GM21825 (cell line): Measurements from ENCODE around the gene USH1C.

ENCODE experiments used
- ATAC-seq: cut with Tn5 transposase; IDR thresholded peaks from one replicate; pipeline ENCODE4 v1.9.1; 2021; ENCODE audit warnings: mild to moderate bottlenecking, moderate library complexity; ENCODE audit not compliant: unreplicated experiment

The USH1C gene

DNA sequence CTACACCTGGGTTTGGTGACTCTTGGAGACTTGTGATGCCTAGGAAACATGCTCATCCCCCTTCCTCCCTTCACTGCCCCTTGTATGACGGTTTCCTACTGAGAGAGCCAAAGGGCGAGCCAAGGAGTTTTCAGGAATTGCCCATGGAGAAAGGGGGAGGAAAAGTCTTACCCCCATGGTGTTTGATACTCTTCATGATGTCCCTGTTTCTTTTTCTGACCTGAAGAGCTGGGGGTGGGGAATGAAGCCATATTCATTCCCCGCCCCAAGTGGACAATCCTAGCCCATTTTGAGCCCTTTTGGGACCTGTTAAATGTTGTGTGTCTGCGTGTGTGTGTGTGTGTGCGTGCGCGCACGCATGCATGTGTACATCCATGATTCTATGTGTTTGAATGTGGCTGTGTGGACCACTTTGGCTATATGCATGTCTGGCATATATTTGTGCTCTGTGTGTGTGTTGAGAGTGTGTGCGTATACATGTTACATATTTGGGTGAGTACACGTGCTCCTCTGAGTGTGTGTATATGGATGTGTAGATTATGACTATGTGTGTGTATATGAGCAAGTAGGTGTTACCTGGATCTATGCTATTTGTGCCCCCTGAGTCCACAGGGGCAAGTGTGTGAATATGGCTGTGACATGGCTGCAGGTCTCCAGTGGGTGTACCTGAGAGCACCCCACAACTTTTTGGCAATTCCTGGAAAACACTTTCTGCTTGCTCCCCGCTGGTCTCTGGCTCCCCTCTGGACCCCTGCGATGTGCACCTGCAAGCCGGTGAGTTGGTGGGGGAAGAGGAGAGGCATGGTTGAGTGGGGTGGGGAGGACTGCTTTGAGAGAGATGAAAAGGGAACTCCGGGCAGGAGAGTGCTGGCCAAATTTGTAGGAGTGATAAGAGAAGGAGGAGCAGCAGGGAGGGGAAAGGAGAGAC lies 27.5 kb upstream of the USH1C start:
- ATAC-seq: no peak

DNA sequence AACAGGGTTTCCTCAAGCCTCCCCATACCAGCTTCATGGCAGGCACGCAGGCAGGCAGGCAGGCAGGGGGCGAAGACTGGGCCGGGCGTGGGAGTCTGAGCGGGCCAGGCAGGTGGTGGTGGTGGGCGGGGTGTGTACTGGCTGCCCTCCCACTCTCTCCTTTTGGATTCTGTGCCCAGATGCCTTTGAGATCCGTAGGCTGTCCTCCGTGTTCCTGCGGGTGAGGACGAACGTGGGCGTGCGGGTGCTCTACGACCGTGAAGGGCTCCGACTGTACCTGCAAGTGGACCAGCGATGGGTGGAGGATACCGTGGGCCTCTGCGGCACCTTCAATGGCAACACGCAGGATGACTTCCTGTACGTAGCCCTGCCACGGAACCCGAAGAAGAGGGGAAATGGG lies 25.8 kb upstream of the USH1C start:
- no peak for ATAC-seq

DNA sequence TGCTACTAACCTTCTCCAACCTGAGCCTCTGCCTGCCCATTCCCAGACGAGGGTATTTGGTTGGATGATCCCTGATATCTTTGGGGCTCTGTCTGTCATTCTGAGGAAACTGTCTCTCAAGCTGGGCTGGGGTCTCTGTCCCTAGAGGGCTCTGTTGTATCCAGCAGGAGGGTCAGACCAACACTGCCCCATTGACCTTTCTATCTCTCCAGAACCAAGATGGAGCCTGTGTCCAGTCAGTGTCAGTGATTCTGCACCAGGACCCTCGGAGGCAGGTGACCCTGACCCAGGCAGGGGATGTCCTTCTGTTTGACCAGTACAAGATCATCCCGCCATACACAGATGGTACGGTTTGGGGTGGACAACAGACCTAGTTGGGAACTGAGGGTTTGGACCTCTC lies 24.7 kb upstream of the USH1C start:
- ATAC-seq: no peak

DNA sequence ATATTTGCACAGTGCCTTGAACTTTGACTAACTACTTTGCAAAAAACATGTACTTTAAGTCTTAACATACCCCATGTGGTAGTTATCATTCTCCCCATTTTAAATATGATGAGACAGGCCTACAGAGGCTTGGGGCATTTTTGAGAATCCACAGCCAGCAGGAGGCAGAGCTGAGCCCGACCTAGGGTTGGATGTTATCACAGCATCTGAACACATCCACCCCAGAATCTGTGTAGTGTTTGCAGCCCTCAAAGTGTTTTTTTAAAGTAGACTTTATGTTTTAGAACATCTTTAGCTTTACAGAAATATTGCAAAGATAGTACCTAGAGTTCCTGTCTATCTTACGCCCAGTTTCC lies 20.4 kb upstream of the USH1C start:
- no peak for ATAC-seq

- no peak for ATAC-seq
Observed at GRCh38 chr11:17563961-17564686, 19.9 kb upstream of the USH1C start.

GRCh38 chr11:17563231-17563646 lies 19.0 kb upstream of the USH1C start:
- no peak for ATAC-seq

- no peak for ATAC-seq
Observed at GRCh38 chr11:17561526-17561925, 17.3 kb upstream of the USH1C start.

DNA sequence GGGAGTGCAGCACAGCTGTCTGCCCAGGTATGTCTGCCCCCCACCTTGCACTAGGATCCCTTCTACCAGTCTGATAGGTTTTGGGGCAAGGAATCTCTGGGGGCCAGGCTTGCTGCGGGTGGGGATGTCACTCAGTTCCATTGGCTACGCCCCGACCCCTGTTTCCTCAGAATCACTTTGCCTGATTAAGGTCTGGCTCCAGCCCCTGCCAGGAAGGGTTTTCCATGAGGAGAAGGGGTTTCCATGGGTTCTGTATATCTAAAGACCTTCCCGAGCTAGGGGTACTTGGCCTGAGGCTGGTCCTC lies 16.8 kb upstream of the USH1C start:
- no peak for ATAC-seq

DNA sequence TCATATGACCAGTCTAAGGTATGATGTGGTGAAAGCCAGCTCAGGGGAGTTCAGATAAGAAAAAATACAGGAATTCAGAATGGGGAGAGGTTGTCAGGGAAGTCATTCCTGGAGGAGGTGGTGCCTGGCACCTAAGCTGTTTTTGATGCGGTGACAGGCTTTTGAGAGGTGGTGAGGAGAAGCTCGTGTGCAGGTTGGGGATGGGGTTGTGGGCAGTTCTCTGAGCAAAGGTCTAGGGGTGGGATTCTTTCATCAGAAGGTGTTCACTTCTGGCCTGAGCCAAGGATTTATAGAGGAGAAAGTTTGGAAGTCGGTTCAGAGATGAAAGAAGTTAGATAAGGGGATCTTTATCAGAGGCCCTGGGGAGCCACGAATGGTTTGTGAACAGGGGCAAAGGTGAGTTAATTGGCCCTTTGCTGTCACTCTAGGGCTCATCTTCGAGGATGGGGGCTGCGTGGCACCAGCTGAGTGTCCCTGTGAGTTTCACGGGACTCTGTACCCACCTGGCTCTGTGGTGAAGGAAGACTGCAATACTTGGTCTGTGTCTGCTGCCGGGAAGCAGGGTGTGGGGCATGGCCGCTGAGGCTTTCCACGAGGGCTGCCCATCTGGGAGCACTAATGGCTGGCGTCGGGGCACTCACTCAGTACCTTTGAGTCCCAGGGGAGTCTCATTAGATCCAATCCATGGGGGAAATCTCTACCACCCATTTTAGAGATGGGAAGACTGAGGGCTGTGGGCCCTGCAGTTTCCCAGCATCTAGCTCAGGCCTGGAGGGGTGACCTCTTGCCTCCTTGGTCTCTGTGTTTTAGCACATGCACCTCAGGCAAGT lies 16.3 kb upstream of the USH1C start:
- no peak for ATAC-seq

- no peak for ATAC-seq
Observed at GRCh38 chr11:17559341-17560087, 15.3 kb upstream of the USH1C start.

DNA sequence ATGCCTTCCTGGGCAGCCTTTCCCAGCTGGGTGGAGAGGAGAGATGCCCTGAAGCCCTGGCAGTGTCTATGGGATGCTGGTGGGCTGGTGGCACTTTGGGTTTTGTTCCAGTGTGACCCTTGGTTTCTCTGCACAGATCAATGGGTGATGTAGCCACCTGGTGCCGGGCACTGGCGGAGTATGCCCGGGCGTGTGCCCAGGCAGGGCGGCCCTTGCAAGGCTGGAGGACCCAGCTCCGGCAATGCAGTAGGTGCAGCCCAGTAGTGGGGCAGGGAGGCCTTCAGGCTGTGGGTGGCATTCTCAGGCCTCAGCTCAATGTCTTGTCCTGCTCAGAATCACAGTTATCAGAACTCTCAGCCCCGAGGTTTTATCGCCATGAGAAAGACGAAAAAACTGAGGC lies 14.7 kb upstream of the USH1C start:
- ATAC-seq: no peak

DNA sequence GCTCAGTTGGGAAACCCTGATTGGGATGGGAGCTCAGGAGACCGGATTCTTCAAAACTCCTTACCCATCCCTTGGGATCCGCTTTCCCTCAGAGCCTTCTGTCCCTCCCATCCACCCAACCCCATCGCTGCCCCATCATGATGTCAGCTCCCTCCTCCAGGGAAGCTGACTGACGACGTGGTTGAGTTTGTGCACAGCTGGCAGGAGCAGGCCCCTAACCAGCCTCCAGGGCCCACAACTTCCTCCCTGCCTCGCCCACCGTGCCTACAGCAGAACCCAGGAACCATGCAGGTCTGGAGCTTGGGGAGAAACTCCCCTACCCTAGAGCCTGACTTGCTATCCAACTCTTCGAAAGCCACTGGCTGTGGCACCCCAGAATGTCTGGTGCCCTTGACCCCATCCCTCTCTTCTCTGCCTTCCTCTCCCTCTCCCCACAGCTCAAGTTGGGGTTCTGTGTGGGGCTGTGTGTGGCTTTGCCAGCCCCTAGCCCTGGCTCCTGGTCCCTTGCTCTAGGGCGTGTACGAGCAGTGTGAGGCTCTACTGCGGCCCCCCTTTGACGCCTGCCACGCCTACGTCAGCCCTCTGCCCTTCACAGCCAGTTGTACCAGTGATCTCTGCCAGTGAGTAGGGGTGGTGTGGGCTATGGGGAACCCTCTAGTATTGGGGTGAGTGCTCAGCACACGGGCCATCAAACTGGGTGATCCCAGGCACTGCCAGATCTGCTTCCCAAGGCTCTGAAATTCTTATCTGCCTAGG lies 14.0 kb upstream of the USH1C start:
- ATAC-seq: no peak

DNA sequence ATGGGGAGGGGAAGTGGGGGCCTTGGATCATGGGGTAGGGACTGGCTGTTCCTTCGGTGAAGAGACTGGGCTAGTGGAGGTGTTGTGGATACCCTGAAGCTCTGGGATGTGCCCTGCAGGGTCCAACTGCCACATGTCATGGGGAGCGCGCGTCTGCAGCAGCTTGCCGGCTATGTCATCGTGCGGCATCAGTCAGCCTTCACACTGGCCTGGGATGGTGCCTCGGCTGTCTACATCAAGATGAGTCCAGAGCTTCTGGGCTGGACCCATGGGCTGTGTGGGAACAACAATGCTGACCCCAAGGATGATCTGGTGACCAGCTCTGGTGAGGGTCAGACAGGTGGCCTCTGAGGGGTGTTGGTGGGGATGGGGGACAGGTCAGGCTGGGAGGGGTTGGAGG lies 12.8 kb upstream of the USH1C start:
- no peak for ATAC-seq

DNA sequence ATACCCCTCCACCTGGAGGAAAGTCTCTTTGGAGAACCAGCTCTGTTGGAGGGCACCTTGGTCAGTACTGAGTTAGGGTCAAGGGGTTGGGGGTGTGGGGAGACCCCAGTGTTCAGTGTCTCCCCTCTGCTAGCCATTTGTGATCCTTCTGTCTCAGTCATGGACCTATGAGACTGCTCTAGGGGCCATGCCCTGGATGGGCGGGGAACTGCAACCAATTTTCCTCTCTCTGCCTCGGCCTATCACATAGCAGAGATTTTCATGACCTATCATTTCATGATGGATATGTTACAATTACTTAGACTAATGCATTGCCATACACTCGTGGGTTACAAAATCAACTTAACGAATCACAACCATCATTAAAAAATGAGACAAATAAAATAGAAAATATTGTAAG lies 10.3 kb upstream of the USH1C start:
- ATAC-seq: no peak

DNA sequence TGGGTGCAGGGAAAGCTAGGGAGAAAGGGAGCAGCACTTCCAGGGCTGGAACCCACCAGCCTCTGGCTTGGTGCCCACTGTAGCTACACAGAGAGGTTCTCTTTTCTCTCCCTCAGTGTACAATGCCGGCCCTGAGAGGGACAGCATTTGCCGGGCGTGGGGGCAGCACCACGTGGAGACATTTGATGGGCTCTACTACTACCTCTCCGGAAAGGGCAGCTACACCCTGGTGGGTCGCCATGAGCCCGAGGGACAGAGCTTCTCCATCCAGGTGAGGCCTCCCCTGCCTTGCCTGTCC lies 9.0 kb upstream of the USH1C start:
- no peak for ATAC-seq

DNA sequence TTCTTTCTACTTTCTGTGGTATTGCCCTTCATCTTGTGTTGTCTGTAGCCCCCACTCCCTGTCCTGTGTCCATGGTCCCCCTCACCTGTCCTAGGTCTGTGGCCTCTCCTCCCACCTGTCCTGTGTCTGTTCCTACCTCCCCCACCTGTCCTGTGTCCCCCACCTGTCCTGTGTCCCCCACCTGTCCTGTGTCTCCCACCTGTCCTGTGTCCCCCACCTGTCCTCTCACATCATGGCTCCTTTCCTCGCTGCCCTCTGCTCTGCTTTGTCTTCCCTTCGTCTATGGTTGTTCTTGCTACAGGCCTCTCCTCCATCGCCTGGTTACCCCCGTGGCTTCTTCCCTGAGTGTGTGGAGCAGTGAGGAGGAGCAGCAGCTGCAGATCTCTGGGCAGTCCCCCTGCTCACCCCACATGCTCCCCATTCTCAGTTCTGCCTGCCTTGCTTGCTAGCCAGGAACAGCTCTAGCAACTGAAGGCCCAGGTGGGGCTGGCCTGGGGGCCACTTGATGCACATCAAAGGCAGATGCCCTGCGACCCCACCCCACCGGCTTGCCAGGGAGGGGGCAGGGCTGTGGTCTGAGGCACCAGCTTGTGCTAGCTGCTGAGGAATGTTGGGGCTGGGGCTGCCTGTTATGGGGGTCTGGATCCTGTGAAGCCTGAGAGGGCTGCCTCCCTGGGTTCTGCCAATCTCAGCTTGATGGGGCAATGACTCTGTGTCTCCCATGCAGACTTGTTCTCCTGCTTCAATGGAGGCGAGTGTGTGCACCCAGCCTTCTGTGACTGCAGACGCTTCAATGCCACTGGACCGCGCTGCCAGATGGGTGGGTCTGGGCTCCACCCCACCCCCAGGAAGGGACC lies 8.4 kb upstream of the USH1C start:
- ATAC-seq: no peak

GRCh38 chr11:17552041-17552355 lies 7.8 kb upstream of the USH1C start:
- no peak for ATAC-seq

DNA sequence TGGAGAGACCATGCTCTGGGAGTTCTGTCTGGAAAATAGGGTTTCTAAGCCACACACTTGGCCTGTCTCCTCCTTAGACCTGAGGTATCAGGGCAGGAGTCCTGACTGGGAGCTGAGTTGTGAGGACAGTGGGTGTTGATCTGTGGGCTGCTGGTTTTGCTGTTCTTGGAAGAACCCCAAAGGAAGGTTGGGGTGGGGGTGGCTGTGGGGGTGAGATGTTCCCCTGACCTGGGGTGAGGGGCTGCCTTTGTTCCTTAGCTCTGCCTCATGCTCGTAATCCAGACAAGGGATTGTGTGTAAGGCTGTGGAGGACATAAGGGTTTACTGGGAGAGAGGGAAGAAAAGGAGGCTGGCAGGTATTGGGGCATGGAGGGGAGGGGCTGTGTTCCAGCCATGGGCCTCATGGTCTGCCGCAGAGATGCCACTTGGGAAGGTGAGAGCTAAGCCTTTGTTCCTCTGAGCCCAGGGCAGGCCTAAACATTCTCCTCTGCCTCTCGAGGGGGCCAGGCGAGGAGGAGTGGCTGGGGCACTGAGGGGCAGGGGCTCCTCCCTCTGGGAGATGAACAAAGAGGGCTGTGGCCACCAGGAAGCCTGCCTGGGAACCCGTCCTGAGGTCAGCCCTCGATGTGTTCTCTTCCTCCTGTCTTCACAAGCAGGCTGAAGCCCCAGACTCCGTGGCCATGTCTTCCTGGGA lies 7.3 kb upstream of the USH1C start:
- ATAC-seq: no peak
